Choroid plexus epithelial cell (primary cell): ENCODE data around the gene DOCK8.

Source experiments
- DNase-seq: peaks from one replicate; pipeline ENCODE4 v3.0.0-alpha.2; 2010; ENCODE audit warnings: low read depth
- H3K4me3 ChIP-seq: 2 replicates; pipeline ENCODE4 v1.5.1; 2011; ENCODE audit warnings: low read depth, mild to moderate bottlenecking, control low read depth, low read length, moderate library complexity
- TF ChIP-seq, protein P1 (sequence below): conservative IDR thresholded peaks from 2 replicates; pipeline ENCODE4 v1.5.1; 2011; ENCODE audit warnings: low read depth, mild to moderate bottlenecking, control low read depth, inconsistent platforms, low read length, moderate library complexity

DOCK8 gene

DNA sequence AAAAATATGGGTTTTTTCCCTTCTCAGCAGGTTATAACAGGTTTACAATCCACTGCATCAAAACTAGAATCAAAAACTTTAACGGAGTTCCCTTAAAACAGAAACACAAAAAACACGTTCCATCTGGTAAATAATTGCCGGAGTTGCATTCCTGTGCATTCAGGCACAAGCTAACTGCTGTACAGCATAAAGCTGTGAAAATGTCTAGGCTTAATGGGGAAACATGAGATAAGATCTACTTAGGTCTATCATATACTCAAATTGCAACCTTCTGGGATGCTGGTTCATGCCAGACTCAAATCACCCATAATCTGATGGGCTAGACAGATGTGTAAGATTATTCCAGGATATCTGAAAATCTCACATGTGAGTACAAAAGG, 265.3 kb downstream of the DOCK8 start:
- TF ChIP-seq, protein P1, sequence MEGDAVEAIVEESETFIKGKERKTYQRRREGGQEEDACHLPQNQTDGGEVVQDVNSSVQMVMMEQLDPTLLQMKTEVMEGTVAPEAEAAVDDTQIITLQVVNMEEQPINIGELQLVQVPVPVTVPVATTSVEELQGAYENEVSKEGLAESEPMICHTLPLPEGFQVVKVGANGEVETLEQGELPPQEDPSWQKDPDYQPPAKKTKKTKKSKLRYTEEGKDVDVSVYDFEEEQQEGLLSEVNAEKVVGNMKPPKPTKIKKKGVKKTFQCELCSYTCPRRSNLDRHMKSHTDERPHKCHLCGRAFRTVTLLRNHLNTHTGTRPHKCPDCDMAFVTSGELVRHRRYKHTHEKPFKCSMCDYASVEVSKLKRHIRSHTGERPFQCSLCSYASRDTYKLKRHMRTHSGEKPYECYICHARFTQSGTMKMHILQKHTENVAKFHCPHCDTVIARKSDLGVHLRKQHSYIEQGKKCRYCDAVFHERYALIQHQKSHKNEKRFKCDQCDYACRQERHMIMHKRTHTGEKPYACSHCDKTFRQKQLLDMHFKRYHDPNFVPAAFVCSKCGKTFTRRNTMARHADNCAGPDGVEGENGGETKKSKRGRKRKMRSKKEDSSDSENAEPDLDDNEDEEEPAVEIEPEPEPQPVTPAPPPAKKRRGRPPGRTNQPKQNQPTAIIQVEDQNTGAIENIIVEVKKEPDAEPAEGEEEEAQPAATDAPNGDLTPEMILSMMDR, result no peak
- no peak for DNase-seq
- H3K4me3 ChIP-seq, result no peak overlapping the region

DNA sequence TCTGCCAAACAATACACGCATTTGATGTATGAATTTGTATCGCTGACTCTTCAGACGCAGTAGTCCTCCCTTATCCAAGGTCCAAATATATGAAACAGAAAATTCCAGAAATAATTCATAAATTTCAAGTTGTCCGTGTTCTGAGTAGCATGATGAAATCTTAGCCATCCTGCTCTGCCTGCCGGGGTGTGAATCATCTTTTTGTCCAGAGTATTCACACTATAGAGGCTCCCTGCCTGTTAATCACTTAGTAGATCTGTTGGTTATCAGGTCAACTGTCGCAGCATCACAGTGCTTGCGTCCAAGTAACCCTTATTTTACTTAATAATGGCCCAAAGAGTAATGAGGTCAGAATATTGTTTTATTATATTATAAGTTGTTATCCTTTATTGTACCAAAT, 268.1 kb downstream of the DOCK8 start:
- H3K4me3 ChIP-seq, result no peak overlapping the region
- TF ChIP-seq, protein P1, result no peak
- no peak for DNase-seq

DNA sequence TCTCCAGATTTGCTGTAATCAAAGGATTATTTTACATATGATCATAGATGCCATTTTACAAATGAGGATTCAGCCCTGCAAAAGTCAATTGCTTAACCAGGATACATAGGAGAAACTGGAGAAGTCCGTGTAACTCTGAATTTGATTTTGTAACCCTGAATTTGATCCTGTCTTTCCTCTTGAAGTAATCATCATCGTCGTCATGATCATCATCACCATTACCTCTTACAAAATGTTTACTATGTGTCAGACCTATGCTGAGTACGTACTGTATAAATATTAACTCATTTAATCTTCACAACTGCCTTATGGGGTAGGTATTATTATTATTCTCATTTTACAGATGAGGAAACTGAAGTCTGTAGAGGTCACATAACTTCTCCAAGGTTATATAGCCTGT, 271.5 kb downstream of the DOCK8 start:
- H3K4me3 ChIP-seq, result no peak overlapping the region
- no peak for DNase-seq
- TF ChIP-seq, protein P1, result no peak

DNA sequence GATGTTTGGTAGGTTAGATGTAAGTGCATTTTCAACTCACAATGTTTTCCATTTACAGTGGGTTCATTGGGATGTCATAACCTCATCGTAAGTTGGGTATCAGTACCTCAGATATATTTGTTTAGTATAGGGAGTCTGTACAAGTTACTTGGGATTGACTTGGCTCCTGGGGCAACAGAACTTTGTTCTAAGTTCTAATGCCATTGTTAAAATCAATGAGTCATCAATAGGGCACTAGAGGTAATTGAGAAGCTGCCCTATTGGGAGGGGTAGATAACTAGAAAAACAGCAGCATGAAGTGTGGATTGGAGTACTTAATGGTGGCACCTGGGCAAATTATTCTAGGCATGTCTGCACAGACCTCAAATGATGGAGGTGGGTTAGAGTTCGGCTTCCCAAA, 272.8 kb downstream of the DOCK8 start:
- no peak overlapping the region for H3K4me3 ChIP-seq
- DNase-seq, result no peak
- TF ChIP-seq, protein P1, result no peak

DNA sequence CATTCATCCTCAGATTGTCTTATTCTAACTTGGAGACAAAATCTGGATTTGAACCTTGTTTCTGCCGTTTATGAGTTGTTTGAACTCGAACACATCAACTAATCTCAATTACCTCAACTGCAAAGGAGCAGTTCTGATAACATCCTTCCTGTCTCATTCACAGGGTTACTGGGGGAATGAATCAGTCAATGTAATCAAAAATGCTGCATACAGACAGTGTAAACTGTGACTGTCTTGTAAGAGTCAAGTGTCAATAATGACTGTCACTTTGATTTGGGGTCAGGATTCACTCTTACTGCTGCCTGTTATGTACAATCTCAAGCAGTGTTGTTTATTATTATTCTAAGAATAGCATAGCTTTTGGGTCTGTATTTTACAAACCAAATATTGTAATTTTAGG, 273.8 kb downstream of the DOCK8 start:
- TF ChIP-seq, protein P1, result no peak
- DNase-seq, result no peak
- no peak overlapping the region for H3K4me3 ChIP-seq

DNA sequence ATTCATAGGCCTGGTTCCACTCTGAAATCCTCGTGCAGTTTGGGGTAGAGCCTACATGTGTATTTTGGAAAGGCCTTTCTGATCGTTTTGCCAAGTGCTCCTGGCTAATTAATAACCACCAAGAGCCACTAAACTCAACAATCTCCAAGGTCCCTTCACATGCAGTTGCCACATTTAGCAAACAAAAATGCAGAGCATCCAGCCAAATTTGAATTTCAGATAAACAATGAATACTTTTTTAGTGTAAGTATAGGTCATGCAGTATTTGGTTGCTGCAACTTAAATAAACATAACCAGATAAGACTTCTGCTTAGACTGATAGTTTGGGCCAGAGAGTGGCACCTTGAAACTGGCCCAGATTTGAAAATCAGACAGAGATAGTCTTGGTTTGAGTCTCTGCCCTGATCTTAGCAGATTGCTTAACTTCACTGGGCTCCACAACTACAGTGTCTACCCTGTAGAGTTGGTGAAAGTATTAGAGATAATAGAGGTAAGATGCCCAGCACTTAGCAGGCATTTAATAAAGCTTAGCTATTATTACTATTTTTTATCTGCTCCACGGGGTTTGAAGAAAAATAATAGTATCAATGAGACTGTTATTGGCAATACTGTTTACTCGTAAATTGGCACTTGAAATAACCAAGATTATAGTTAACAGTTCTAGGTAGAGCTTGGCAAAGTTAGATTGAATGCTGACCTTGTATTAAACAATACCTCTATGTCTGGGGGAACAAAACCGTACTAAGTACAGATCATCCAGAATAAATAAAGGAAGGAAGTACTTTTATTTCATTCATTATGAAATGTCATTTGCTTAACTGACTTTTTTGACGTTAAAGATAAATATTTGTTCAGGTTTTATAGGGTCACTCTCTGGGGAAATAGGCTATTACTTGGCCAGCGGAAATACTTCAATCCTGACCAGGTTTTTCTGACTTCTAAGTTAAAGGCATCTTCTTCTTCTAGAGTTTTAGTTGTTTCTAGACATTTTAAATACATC, 274.8 kb downstream of the DOCK8 start:
- no peak overlapping the region for H3K4me3 ChIP-seq
- no peak for DNase-seq
- TF ChIP-seq, protein P1, result no peak

DNA sequence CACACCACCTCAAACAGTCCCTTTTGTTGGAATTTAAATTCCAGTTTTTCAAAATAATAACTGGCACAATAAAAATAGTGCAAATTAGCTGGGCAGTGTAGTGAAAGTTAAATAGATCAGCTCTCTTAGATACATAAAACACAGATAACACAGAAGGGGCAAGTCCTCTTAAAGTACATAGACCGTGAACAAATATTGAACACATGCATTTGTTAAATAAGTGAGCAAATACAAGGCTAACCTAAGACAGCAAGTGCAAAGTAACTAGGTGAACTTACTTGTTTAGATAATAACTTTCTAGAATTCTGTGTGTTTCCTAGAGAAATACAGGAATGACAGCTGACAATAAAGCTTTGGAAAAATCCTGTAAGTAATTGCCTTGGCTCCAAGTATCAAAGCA, 280.1 kb downstream of the DOCK8 start:
- no peak for DNase-seq
- no peak overlapping the region for H3K4me3 ChIP-seq
- TF ChIP-seq, protein P1, result no peak
